ENCODE measurements around the gene TRIM75. TPM values are rescaled to one million over a fixed set of nuclear protein-coding genes. Genes with fewer than 3 reads are reported as not detected.
"Not testable (repeated sequence)": the region's sequence is repeated elsewhere in the genome, so short reads cannot be mapped to it uniquely, and the experiment has no call there.

The TRIM75 gene
- not detected for total RNA-seq

- intact Hi-C loops (cut with micrococcal nuclease) = no loop called here
- no peaks in the 10 kb centered on the region for H3K36me3 Mint-ChIP-seq (ENCODE audit: low read depth)
- H3K4me3 Mint-ChIP-seq = no peak within 1 kb of the TSS
- H3K27me3 Mint-ChIP-seq (ENCODE audit: low read depth) = no peaks in the 10 kb centered on the region
- CTCF ChIA-PET = no interaction called here
- no peaks in the 10 kb centered on the region for H3K9me3 Mint-ChIP-seq
- no peaks in the 10 kb centered on the region for H3K4me1 Mint-ChIP-seq (ENCODE audit: low read depth)
- no peak within 1 kb of the TSS for H3K27ac Mint-ChIP-seq
- no peak for DNase-seq
These were observed at the start of gene TRIM75 for GRCh38 chr4:165053645-165054044. Gene TRIM75 (plus strand): TSS chr4:165053866. CDS start chr4:165059148, 5,282 bp downstream.

- Mint-ChIP-seq H3K36me3 (ENCODE audit: low read depth) (no peaks in the 10 kb centered on the region), H3K27ac (no peak overlapping the region), H3K9me3 (no peaks in the 10 kb centered on the region), H3K27me3 (ENCODE audit: low read depth) (peaks cover 6% of the 10 kb centered on the region), H3K4me3 (no peak overlapping the region), H3K4me1 (ENCODE audit: low read depth) (peaks cover 6% of the 10 kb centered on the region)
- intact Hi-C loops (cut with micrococcal nuclease) = no loop called here
- CTCF ChIA-PET = no interaction called here
- DNase-seq = no peak
These were observed 48.2 kb upstream of the TRIM75 start for GRCh38 chr4:165005352-165005925.

- Mint-ChIP-seq H3K9me3 (no peaks in the 10 kb centered on the region), H3K4me3 (no peak overlapping the region), H3K27me3 (ENCODE audit: low read depth) (peaks cover 6% of the 10 kb centered on the region), H3K4me1 (ENCODE audit: low read depth) (peaks cover 6% of the 10 kb centered on the region), H3K27ac (no peak overlapping the region), H3K36me3 (ENCODE audit: low read depth) (no peaks in the 10 kb centered on the region)
- DNase-seq = no peak
- CTCF ChIA-PET = no interaction called here
- intact Hi-C loops (cut with micrococcal nuclease) = no loop called here
These were observed 47.2 kb upstream of the TRIM75 start for GRCh38 chr4:165006456-165006855.

- Mint-ChIP-seq H3K36me3 (ENCODE audit: low read depth) (no peaks in the 10 kb centered on the region), H3K4me3 (no peak overlapping the region), H3K27me3 (ENCODE audit: low read depth) (peaks cover 6% of the 10 kb centered on the region), H3K9me3 (no peaks in the 10 kb centered on the region), H3K27ac (no peak overlapping the region), H3K4me1 (ENCODE audit: low read depth) (peaks cover 6% of the 10 kb centered on the region)
- DNase-seq = no peak
- intact Hi-C loops (cut with micrococcal nuclease) = no loop called here
- CTCF ChIA-PET = no interaction called here
These were observed 46.8 kb upstream of the TRIM75 start for GRCh38 chr4:165006886-165007285.

- H3K4me3 Mint-ChIP-seq = no peak overlapping the region
- intact Hi-C loops (cut with micrococcal nuclease) = no loop called here
- H3K4me1 Mint-ChIP-seq (ENCODE audit: low read depth) = peaks cover 6% of the 10 kb centered on the region
- no peaks in the 10 kb centered on the region for H3K9me3 Mint-ChIP-seq
- H3K27ac Mint-ChIP-seq = no peak overlapping the region
- H3K36me3 Mint-ChIP-seq (ENCODE audit: low read depth) = no peaks in the 10 kb centered on the region
- peaks cover 9% of the 10 kb centered on the region for H3K27me3 Mint-ChIP-seq (ENCODE audit: low read depth)
- DNase-seq = peak; percentile 34
- CTCF ChIA-PET = no interaction called here
These were observed 44.0 kb upstream of the TRIM75 start for GRCh38 chr4:165009493-165010227.

- H3K27ac Mint-ChIP-seq = no peak overlapping the region
- no peaks in the 10 kb centered on the region for H3K9me3 Mint-ChIP-seq
- H3K36me3 Mint-ChIP-seq (ENCODE audit: low read depth) = no peaks in the 10 kb centered on the region
- DNase-seq = no peak
- CTCF ChIA-PET = no interaction called here
- peaks cover 6% of the 10 kb centered on the region for H3K4me1 Mint-ChIP-seq (ENCODE audit: low read depth)
- H3K27me3 Mint-ChIP-seq (ENCODE audit: low read depth) = peaks cover 7% of the 10 kb centered on the region
- intact Hi-C loops (cut with micrococcal nuclease) = no loop called here
- no peak overlapping the region for H3K4me3 Mint-ChIP-seq
These were observed 43.2 kb upstream of the TRIM75 start for GRCh38 chr4:165010487-165010886.

GRCh38 chr4:165010991-165011390 is 42.7 kb upstream of the TRIM75 start:
- Mint-ChIP-seq H3K9me3 (no peaks in the 10 kb centered on the region), H3K4me3 (no peak overlapping the region), H3K4me1 (ENCODE audit: low read depth) (peaks cover 6% of the 10 kb centered on the region), H3K27ac (no peak overlapping the region), H3K27me3 (ENCODE audit: low read depth) (peaks cover 7% of the 10 kb centered on the region), H3K36me3 (ENCODE audit: low read depth) (no peaks in the 10 kb centered on the region)
- intact Hi-C loops (cut with micrococcal nuclease) = no loop called here
- CTCF ChIA-PET = no interaction called here
- DNase-seq = no peak

GRCh38 chr4:165011403-165011802 is 42.3 kb upstream of the TRIM75 start:
- no peaks in the 10 kb centered on the region for H3K9me3 Mint-ChIP-seq
- CTCF ChIA-PET = no interaction called here
- no peaks in the 10 kb centered on the region for H3K36me3 Mint-ChIP-seq (ENCODE audit: low read depth)
- peaks cover 7% of the 10 kb centered on the region for H3K27me3 Mint-ChIP-seq (ENCODE audit: low read depth)
- H3K4me3 Mint-ChIP-seq = no peak overlapping the region
- no peak overlapping the region for H3K27ac Mint-ChIP-seq
- H3K4me1 Mint-ChIP-seq (ENCODE audit: low read depth) = peaks cover 6% of the 10 kb centered on the region
- DNase-seq = no peak
- intact Hi-C loops (cut with micrococcal nuclease) = no loop called here

GRCh38 chr4:165013691-165014090 is 40.0 kb upstream of the TRIM75 start:
- CTCF ChIA-PET = no interaction called here
- Mint-ChIP-seq H3K9me3 (no peaks in the 10 kb centered on the region), H3K4me3 (no peak overlapping the region), H3K27me3 (ENCODE audit: low read depth) (peaks cover 5% of the 10 kb centered on the region), H3K27ac (no peak overlapping the region), H3K4me1 (ENCODE audit: low read depth) (peaks cover 6% of the 10 kb centered on the region), H3K36me3 (ENCODE audit: low read depth) (no peaks in the 10 kb centered on the region)
- intact Hi-C loops (cut with micrococcal nuclease) = no loop called here
- DNase-seq = no peak

- peak; percentile 8 for DNase-seq
- H3K27ac Mint-ChIP-seq = no peak overlapping the region
- H3K9me3 Mint-ChIP-seq = no peaks in the 10 kb centered on the region
- CTCF ChIA-PET = no interaction called here
- no peak overlapping the region for H3K4me3 Mint-ChIP-seq
- intact Hi-C loops (cut with micrococcal nuclease) = no loop called here
- H3K36me3 Mint-ChIP-seq (ENCODE audit: low read depth) = no peaks in the 10 kb centered on the region
- H3K4me1 Mint-ChIP-seq (ENCODE audit: low read depth) = no peaks in the 10 kb centered on the region
- H3K27me3 Mint-ChIP-seq (ENCODE audit: low read depth) = peaks cover 3% of the 10 kb centered on the region
These were observed 36.7 kb upstream of the TRIM75 start for GRCh38 chr4:165016971-165017370.

GRCh38 chr4:165019995-165020394 is 33.7 kb upstream of the TRIM75 start:
- intact Hi-C loops (cut with micrococcal nuclease); H3K27me3 Mint-ChIP-seq (ENCODE audit: low read depth); H3K4me3 Mint-ChIP-seq; H3K4me1 Mint-ChIP-seq (ENCODE audit: low read depth); H3K27ac Mint-ChIP-seq; H3K9me3 Mint-ChIP-seq; H3K36me3 Mint-ChIP-seq (ENCODE audit: low read depth); DNase-seq; CTCF ChIA-PET: not testable (repeated sequence)

- intact Hi-C loops (cut with micrococcal nuclease); H3K9me3 Mint-ChIP-seq; CTCF ChIA-PET; H3K27me3 Mint-ChIP-seq (ENCODE audit: low read depth); H3K4me1 Mint-ChIP-seq (ENCODE audit: low read depth); H3K36me3 Mint-ChIP-seq (ENCODE audit: low read depth); H3K27ac Mint-ChIP-seq; H3K4me3 Mint-ChIP-seq; DNase-seq: not testable (repeated sequence)
These were observed 27.9 kb upstream of the TRIM75 start for GRCh38 chr4:165025782-165026181.

- intact Hi-C loops (cut with micrococcal nuclease) = no loop called here
- Mint-ChIP-seq H3K4me1 (ENCODE audit: low read depth) (no peaks in the 10 kb centered on the region), H3K36me3 (ENCODE audit: low read depth) (no peaks in the 10 kb centered on the region), H3K27ac (no peak overlapping the region), H3K9me3 (no peaks in the 10 kb centered on the region), H3K4me3 (no peak overlapping the region), H3K27me3 (ENCODE audit: low read depth) (peaks cover 2% of the 10 kb centered on the region)
- no peak for DNase-seq
- CTCF ChIA-PET = no interaction called here
These were observed 25.8 kb upstream of the TRIM75 start for GRCh38 chr4:165027762-165028402.

Measured in activated naive CD4-positive, alpha-beta T cell treated with anti-CD3 and anti-CD28 coated beads for 36 hours (primary cell).